DMS 273 (cell line): ENCODE results near the gene DPH2.

Source experiments
- DNase-seq: peaks from one replicate; lab custom pipeline; 2025; ENCODE audit not compliant: unreplicated experiment; lab: John Stamatoyannopoulos, UW

Gene DPH2

DNA sequence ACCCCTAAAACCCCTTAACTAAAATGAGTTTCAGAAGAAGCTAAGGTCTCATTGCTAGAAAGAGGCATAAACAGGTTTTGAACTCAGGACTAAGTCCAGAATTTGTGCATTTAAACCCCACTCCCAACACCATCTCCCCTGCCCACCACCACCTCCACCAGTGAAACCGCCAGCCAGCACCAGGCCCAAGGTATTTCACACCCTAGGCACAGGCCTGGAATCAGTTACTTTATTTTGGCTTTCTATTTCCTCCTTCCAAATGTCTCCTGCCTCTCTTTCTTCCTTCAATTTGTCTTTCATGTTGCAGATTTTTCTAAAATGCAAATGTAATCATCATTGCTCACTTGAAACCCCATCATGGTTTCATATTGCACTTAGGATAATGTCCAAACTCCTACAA, 24.9 kb upstream of the DPH2 start:
- DNase-seq: no peak

DNA sequence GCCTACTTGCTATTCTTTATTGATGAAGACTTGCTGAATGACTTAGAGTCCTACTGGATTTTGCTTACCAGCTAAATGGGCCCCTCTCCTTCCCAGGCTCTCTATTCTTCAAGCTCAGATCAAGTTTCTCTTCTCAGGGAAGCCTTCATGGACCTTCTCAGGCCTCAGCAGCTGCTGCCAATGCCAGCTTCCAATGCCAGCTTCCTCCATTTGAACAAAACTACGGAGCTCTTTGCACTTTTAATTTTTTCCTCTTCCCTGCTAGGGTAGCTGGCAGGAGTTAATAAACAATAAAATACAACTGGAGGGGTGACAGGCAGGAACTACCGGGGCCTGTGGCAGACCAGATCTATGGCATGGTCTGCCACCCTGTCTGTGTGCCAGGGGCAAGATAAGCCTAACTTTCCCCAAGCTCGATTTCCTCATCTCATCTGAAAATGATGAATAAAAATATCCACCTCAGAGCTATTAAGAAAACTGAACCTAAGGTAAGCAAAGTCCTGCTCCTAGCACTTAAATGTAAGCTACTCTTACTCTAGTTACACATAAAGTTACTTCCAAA, 24.1 kb upstream of the DPH2 start:
- DNase-seq: peak; percentile 41

DNA sequence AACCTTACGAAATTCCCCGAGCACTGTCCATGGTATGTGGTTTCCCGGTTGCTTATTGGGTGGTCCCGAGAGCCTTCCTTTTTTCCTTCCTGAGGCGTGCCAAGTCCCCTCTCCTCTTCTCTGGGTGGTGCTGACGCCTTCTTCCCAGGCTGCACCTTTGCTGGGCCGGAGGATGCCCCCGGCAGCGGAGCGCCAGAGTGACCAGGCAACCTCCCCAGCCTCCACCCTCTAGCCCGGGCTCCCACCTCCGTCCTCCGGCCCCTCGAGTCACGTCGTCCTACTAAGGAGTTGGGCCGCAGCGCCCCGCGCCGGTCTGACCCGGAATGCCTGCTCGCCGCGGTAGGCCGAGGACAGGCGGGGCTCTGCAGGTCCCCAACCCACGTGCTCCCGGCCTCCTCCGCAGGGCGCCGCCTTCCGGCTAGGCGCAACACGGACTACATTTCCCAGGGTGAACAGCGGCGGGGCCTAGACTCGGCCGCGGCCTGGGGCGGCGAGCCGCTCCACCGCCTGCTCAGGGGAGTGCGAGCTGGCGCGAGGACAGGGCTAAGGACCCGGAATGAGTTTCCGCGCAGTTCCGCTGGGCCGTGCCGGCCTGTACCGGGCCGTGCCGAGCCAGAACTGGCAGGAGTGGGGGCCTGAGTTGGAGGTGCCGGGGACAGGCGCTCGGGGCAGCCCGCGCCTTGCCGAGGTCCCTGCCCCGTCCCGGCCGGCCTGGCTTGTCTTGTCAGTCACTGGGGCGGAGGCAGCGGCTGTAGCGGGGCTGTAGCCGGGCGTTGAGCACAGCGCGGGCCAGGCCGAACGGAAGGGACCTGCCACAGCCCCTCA, 23.4 kb upstream of the DPH2 start, which contains the start of gene IPO13:
TSS of gene IPO13 (plus strand) at position 715 of the 825 bp plus-strand sequence. CDS start 651 bp downstream, outside the sequence.
- peak; percentile 99 for DNase-seq

DNA sequence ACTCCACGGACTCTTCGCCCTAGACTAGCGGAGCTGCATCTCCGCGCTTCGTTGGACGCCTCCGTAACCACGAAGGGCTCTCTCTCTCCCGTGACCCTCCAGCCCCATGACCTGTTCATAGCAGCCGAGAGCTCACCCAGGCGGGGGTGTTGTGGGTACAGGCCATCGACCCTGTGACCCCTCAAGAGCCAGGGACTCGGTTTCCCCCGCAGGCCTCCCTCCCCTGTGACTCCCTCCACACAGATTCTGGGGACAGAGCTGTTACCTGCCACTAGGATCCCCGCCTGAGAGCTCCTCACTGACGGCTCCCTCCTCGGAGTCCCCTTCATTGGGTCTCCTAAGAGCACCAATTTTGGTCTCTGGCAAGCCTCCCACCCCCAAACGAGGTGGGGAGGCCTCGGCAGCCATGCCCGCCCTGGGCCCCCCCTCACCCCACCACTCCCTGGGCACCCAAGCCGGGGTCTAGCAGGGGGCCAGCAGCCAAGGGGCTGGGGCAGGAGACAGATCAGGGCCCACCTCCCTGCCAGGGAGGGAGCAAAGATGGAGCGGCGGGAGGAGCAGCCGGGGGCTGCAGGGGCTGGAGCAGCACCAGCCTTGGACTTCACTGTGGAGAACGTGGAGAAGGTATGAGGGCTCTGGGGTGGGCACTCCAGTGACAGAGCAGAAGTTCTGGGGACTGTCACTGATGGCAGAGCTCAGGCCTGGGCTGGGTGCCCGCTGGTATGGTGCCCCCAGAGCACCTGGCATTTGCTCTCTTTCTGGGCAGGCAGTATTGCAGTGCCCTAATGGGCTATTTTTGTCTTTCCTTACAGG, 22.5 kb upstream of the DPH2 start:
- peak; percentile 55 for DNase-seq

DNA sequence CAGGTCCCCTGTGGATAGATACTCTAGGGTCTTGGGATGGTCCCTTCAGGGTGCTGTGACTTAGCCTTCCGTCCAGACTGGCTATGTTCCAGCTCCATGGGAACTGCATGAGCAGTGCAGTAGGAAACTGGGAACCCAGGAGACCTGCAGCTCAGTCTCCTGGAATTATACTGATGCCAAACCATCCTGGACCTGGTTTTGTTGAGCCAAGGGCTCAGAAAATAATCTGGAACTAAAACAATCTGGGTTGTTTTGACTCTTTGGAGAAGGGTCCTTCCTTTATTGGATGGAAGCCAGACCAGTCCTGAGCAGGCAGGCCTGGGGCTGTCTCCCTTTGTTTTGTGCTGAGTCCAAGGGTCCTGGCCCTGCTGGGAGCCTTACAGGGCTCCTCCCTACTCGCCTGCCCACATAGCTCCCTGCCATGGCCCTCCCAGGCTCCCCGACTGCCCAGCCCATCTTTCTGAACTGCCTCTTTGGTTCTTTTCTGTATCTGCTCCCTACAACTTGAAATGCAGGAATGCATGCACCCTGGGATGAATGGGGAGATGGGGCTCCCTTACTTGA, 21.9 kb upstream of the DPH2 start:
- peak; percentile 62 for DNase-seq

DNA sequence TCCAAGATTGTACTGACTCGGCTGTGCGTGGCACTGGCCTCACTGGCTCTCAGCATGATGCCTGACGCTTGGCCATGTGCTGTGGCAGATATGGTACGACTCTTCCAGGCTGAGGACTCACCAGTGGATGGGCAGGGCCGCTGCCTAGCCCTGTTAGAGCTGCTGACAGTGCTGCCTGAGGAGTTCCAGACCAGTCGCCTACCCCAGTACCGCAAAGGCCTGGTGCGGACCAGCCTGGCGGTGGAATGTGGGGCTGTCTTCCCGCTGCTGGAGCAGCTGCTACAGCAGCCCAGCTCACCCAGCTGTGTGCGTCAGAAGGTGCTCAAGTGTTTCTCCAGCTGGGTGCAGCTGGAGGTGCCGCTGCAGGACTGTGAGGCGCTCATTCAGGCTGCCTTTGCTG, 20.1 kb upstream of the DPH2 start:
- no peak for DNase-seq

DNA sequence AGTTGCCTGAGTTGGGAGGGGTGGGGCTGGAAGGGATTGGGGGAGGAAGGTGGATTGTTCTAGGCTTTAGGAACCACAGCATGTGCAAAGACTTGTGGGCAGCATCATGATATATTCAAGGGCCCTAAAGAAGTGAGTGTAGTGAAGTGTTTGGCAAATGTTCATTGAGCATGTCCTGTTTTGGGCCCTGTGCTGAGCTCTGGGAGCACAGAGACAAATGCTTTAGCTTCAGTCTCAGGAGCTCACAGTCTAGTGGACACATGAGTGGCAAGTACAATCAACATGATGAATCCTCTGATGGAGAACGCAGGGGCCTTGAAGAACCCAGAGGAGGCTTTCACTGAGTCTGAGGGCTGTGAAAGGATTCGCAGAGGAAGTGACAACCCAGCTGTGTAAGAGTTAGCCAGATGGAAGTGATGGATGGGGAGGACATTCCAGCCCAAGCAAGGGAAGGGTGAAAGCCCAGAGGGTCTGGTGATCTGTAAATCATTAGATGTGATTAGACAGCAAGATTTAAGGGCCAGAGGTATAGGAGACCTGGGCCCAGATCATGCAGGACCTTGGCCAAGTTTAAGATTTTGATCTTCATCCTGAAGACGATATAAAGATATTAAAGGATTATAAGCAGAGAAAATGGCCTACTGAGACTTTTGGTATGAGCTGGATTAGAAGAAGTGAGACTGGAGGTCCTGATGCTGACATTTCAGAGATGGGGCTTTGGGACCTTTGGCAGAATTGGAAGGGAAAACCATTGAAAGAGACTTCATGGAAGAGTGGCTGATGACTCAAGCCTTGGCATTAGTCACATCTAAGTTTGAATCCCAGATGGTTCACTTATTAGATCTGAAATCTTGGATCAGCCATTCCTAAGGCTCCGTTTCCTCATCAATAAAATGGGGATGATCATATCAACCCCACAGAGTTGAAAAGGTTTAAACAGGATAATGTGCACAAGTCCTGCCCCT, 18.5 kb upstream of the DPH2 start:
- no peak for DNase-seq

DNA sequence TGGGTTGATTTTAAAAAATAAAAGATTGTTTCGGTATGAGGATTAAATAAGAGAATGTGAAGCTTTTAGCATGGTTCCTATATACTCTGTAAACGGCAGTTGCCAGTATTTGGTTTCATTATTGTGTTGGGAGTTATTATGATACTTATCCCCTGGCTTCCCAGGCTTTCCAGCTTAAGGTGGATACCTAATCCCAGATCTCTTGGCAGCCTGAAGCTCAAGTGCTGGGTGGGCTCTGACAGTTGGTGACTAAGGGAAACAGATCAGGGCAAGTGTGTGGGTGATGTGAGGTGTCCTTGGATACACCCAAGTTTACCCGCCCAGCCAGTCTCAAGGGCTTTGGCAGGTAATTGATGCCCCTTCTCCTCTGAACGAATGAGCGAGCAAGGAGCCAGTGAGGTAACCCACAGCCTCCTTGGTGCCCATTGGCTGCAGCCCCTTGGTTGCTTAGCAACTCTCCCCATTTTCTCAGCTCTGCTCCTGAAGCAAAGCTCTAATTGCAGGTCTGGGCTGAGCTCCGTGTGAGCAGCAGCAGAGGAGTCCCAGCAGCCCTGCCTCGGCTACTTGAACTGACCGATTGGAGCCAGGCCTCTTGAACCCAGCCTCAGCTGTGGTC, 17.0 kb upstream of the DPH2 start:
- DNase-seq: peak; percentile 89

DNA sequence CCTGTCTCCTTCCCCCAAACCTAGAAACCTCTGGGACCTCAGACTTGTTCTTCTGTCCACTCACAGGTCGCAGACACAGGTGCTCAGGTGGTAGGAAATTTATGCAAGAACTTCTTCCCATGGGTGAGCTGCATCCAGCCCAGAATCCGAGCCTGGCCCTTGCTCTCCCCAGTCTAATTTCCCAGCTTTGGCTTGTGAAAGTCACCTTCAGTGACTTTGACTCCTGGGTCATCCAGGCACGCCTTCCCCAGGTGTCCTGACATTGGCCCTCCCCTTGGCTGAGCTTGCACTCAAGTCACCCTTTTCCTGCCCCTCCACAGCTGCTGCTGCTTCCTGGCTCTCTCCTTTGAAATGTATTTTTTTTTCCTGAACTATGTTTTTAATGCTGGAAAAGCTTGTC, 16.4 kb upstream of the DPH2 start:
- DNase-seq: no peak

DNA sequence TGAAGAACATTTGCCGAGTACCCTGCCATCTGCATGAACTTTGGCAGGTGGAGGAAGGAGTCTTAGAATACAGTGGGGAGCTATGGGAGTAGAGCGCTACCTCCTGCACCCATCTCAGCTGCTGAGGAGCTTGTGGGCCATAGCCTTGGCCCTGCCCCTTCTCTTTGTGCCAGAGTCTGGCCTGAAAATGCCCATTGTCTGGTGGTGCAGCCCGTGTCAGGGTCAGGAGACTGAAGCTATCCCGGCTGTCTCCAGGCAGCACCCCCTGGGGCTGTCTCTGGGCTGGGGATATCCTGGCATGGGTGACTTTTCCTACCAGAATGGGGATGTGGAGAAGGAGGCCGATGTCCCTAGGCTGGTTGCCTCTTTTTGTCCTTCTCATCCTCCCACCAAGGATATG, 15.8 kb upstream of the DPH2 start:
- no peak for DNase-seq

DNA sequence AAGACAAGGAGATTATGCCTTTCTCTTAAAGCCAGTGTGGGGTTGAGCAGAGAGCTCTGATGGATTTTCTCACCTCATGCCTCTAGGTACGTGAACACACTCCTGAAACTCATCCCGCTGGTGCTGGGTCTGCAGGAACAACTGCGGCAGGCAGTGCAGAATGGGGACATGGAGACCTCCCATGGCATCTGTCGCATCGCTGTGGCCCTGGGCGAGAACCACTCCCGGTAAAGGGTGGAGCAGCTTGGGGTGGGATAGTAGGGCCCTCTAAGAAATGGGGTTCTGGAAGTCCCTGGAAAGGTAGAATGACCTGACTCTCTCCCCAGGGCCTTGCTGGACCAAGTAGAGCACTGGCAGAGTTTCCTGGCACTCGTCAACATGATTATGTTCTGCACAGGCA, 13.6 kb upstream of the DPH2 start:
- DNase-seq: no peak

DNA sequence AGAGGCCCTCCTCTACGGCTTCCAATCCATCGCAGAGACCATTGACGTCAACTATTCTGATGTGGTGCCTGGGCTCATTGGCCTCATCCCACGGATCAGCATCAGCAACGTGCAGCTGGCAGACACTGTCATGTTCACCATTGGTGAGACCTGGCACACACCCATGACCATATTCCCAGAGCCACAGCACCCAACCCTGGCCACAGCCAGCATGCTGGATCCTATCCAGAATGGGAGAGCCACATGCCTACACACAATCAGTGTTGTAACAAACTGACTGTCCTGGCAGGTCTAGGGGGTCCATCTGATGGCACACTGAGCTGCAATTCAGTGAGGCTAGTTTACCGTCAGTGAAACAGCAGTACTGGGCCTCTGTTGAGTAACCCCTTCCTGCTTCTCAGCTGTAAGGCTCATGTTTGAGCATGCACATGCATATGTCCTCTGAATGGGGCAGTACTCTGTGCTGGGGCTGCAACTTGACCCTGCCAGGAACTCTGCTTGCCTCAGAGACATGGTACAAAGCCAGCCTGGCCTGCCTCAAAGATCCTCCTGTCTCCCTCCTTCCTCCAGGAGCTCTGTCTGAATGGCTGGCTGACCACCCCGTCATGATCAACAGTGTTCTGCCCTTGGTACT, 12.3 kb upstream of the DPH2 start:
- DNase-seq: no peak

DNA sequence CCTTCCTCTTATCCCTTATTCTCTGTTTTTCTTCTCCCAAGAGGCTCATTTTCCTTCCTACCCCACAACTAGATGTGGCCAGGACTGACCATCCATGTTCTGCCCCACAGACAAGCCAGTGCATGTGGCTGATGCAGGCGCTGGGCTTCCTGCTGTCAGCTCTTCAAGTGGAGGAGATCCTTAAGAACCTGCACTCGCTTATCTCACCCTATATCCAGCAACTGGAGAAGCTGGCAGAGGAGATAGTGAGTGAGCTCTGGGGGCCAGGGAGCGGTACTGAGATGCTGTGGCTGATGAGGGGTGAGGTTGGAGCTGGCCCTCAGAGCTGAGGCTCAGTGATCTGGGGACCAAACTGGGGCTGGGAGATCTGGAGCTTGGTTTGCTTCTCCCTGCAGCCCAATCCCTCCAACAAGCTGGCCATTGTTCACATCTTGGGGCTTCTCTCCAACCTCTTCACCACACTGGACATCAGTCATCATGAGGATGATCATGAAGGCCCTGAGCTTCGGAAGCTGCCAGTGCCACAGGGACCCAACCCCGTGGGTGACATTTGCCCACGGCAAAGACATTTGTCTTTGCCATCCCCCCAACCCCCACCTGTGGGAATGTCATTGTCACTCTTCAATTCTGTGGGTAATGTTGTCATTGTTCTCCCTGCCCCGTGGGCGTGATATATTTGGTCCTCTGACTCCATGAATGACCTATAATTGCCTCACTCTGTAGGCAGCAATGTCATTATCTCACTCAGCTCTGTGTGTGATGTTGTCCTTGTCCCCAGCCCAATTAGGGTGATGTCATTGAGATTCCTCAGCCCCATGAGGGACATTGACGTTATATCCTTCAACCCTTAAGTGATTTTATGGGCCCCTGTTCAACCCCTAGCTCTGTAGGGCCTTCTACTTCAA, 11.2 kb upstream of the DPH2 start:
- no peak for DNase-seq

DNA sequence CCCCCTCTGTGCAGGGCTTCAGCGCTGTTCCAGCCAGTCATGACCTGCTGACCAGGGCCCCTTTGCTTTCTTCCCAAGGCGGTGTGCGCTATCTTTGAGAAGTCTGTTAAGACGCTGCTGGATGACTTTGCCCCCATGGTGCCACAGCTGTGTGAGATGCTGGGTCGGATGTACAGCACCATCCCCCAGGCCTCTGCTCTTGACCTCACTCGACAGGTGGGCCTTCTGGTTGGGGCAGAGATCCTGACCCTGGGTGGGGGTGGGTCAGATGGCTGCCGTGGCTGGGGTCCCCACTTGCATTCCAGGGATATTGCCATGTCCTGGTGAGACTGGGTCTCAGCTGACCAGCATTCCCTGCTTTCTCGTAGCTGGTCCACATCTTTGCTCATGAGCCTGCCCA, 9.0 kb upstream of the DPH2 start:
- DNase-seq: no peak

DNA sequence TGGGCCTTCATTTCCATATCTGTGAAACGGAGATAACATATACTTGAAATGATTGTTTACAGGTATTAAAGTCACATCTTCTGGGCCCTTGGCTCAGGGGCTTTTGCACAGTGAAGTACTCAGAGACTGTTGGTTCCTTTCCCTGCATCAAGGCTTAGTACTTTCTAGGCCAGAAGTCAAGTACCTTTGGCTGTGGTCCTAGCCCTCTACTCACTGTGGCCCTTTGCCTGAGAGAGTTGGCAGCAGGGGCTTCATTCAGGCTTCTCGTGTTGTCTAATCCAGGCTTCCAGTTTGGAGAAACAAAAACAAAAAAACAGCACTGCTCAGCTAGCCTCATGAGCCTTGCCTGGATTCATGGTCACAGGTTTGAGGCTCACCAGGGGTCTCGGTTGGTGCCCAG, 8.1 kb upstream of the DPH2 start:
- DNase-seq: no peak

DNA sequence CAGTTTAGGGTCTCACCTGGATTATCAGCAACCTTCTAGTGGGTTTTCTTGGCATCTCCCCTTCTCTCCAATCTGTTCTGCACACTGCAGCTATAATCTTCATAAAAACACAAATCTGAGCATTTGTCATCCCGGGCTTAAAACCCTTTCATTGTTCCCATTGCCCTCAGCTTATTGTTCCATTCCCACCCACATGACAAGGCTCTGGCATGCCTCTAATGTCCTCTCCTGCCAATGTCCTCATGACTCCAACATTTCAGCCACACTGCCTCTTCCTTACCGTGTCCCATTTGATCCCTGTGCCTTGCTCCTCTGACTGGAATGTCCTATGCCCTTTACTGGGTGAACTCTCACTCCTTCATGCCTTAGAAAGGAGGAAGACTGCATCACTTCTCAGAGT, 7.5 kb upstream of the DPH2 start:
- DNase-seq: no peak

DNA sequence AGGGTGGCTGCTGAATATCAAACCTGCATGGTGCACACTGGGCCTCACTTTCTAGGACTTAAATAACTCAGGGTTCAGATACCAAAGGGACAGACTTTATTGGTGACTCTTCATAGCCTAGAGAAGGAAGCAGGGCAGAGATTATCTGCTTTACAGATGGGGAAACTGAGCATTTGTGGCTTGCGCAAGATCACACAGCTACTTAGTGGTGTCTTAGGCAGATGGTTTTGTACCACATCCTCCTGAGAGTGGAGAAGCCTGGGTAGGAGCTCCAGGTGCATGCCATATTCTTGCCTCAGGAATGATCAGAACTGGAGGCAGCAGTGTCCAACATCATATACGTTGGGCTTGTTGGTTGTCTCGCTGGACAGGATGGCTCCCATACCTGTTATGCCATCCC, 6.8 kb upstream of the DPH2 start:
- no peak for DNase-seq

DNA sequence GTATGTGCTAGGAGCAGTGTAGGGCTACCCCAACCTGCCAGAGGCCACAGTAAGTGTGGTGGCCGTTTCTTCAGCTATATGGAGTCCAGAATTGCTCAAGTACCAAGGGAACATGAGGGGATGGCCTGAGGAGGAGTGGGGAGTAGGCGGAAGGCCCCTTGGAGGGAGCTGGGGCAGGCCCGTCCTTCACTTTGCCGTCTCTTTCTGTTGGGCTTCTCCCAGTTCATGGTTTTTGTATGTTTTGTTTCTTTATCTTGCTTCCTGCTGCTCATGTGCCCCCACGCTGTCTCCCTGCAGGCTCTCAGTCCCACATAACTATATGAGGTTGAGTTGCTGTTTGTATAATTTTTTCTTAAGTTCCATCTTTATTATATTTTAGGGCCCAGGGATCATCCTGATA, 5.9 kb upstream of the DPH2 start:
- DNase-seq: no peak

DNA sequence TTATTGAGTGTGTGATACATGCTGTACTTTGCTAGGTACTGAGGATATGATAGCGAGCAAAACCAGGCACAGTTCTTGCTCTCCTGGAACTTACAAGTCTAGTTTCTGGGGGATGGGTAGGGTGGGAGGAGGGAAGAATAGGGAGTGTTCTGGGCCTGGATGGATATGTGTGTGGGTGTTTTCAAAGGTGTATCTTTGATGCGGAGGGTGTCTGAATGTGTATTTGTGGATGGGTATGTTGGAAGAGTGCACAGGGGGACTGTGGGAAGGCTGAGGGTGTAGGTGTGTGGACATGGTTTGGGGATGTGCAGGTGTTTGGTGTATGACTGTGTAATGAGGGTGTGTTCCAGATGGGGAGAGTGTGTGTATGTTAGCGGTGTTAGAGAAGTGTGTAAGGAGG, 4.5 kb upstream of the DPH2 start:
- no peak for DNase-seq
